Measurements from ENCODE around the gene ACADVL.

The ACADVL gene

DNA sequence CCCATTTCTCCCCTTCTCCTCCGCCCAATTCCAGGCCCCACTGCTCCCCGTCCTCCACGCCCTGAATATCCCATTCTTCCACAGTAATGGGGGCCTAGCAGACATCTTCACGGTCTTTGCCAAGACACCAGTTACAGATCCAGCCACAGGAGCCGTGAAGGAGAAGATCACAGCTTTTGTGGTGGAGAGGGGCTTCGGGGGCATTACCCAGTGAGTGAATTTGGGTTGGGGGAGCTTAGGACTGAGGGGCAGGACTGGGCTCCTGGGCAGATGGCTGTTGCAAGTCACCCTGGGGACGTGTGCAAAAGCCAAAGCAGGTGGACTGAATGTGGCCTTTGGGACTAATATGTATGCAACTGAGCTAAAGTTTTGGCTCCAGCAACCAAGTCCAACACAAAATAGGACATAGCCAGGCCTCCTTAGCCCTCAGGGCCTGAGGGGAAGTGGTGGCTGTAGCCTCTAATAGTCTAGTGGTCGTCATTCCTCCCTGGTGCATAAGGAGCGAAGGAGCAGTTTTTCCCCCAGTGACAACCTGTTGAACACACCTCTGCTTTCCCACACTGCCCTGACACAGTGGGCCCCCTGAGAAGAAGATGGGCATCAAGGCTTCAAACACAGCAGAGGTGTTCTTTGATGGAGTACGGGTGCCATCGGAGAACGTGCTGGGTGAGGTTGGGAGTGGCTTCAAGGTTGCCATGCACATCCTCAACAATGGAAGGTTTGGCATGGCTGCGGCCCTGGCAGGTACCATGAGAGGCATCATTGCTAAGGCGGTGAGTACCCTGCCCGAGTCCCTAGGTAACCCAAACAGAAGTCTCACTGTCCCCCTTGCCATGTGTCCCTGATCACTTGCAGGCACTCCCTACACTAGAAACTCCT is 2.6 kb downstream of the ACADVL start:
- TF ChIP-seq, protein P1, sequence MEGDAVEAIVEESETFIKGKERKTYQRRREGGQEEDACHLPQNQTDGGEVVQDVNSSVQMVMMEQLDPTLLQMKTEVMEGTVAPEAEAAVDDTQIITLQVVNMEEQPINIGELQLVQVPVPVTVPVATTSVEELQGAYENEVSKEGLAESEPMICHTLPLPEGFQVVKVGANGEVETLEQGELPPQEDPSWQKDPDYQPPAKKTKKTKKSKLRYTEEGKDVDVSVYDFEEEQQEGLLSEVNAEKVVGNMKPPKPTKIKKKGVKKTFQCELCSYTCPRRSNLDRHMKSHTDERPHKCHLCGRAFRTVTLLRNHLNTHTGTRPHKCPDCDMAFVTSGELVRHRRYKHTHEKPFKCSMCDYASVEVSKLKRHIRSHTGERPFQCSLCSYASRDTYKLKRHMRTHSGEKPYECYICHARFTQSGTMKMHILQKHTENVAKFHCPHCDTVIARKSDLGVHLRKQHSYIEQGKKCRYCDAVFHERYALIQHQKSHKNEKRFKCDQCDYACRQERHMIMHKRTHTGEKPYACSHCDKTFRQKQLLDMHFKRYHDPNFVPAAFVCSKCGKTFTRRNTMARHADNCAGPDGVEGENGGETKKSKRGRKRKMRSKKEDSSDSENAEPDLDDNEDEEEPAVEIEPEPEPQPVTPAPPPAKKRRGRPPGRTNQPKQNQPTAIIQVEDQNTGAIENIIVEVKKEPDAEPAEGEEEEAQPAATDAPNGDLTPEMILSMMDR (IDR thresholded peaks at IDR 0.05) = no peak
- Histone ChIP-seq H3K27ac (peak overlapping the region; percentile 46), H3K36me3 (ENCODE audit: control insufficient read depth, insufficient read depth, low read length) (no peaks in the 10 kb centered on the region), H3K27me3 (ENCODE audit: control insufficient read depth, insufficient read depth, low read length) (no peaks in the 10 kb centered on the region), H3K9me3 (ENCODE audit: control insufficient read depth, low read length) (no peaks in the 10 kb centered on the region), H3K4me2 (ENCODE audit: low read length) (peak overlapping the region; percentile 27), H2AFZ (no peak overlapping the region), H3K79me2 (peaks cover 7% of the 10 kb centered on the region), H3K4me1 (peaks cover 45% of the 10 kb centered on the region), H3K4me3 (ENCODE audit: low read depth, low read length) (no peak overlapping the region), H3K9ac (no peak overlapping the region)

DNA sequence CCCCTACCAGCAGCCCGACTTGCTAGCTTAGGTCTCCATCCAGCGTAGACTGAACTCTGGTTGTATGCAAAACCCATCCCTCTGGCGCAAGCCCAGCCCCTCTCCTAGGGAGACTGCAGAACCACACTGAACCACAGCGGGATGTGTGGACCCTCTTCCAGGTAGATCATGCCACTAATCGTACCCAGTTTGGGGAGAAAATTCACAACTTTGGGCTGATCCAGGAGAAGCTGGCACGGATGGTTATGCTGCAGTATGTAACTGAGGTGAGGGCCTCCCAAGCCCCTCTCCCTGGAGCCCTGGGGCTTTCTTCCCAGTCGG is 3.2 kb downstream of the ACADVL start:
- Histone ChIP-seq H3K9ac (no peak overlapping the region), H3K4me1 (peaks cover 42% of the 10 kb centered on the region), H3K27ac (peak overlapping the region; percentile 46), H3K4me2 (ENCODE audit: low read length) (peak overlapping the region; percentile 27), H3K36me3 (ENCODE audit: control insufficient read depth, insufficient read depth, low read length) (no peaks in the 10 kb centered on the region), H3K27me3 (ENCODE audit: control insufficient read depth, insufficient read depth, low read length) (no peaks in the 10 kb centered on the region), H3K4me3 (ENCODE audit: low read depth, low read length) (no peak overlapping the region), H3K79me2 (peaks cover 9% of the 10 kb centered on the region), H2AFZ (no peak overlapping the region), H3K9me3 (ENCODE audit: control insufficient read depth, low read length) (no peaks in the 10 kb centered on the region)
- TF ChIP-seq, protein P1 (IDR thresholded peaks at IDR 0.05) = no peak

DNA sequence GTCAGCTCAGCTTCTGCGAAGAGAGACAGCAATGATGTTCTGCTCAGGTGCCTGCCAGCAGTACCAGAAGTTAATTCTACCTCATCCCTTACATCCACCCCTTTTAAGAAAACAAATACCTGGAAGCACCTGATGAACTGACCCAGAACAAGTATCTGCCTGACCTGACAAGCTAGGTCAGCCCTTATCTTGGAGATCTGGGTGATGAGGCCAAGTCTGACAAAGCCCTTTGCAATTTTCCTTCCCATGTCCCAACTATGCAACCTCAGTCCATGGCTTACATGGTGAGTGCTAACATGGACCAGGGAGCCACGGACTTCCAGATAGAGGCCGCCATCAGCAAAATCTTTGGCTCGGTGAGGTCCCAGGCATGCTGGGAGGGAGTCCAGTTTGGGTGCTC is 3.6 kb downstream of the ACADVL start:
- H3K79me2 ChIP-seq = peaks cover 9% of the 10 kb centered on the region
- H2AFZ ChIP-seq = no peak overlapping the region
- H3K9me3 ChIP-seq (ENCODE audit: control insufficient read depth, low read length) = no peaks in the 10 kb centered on the region
- TF ChIP-seq, protein P1 (IDR thresholded peaks at IDR 0.05) = no peak
- H3K27me3 ChIP-seq (ENCODE audit: control insufficient read depth, insufficient read depth, low read length) = no peaks in the 10 kb centered on the region
- H3K36me3 ChIP-seq (ENCODE audit: control insufficient read depth, insufficient read depth, low read length) = no peaks in the 10 kb centered on the region
- H3K9ac ChIP-seq = no peak overlapping the region
- H3K27ac ChIP-seq = peak overlapping the region; percentile 46
- H3K4me3 ChIP-seq (ENCODE audit: low read depth, low read length) = no peak overlapping the region
- H3K4me1 ChIP-seq = peaks cover 38% of the 10 kb centered on the region
- H3K4me2 ChIP-seq (ENCODE audit: low read length) = peak overlapping the region; percentile 30

DNA sequence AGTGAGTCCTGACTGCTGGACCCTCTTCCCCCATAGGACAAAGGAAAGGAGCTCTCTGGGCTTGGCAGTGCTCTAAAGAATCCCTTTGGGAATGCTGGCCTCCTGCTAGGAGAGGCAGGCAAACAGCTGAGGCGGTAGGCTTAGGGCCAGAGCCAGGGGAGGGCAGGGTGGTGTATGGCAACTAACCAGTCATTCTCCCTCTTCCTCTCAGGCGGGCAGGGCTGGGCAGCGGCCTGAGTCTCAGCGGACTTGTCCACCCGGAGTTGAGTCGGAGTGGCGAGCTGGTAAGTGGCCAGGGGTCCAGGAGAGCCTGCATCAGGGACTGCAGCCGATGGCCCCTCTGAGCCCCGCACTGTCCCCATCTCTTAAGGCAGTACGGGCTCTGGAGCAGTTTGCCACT is 4.4 kb downstream of the ACADVL start:
- Histone ChIP-seq H3K4me2 (ENCODE audit: low read length) (no peak overlapping the region), H3K27ac (peak overlapping the region; percentile 46)

More for the DNA sequence above, 4.4 kb downstream of the ACADVL start:
- H3K27me3 ChIP-seq (ENCODE audit: control insufficient read depth, insufficient read depth, low read length) = no peaks in the 10 kb centered on the region
- no peak overlapping the region for H3K9ac ChIP-seq
- H3K79me2 ChIP-seq = peaks cover 12% of the 10 kb centered on the region
- peaks cover 30% of the 10 kb centered on the region for H3K4me1 ChIP-seq
- H3K4me3 ChIP-seq (ENCODE audit: low read depth, low read length) = no peak overlapping the region
- no peaks in the 10 kb centered on the region for H3K9me3 ChIP-seq (ENCODE audit: control insufficient read depth, low read length)
- TF ChIP-seq, protein P1 (IDR thresholded peaks at IDR 0.05) = no peak
- no peaks in the 10 kb centered on the region for H3K36me3 ChIP-seq (ENCODE audit: control insufficient read depth, insufficient read depth, low read length)
- no peak overlapping the region for H2AFZ ChIP-seq

Measured in parathyroid adenoma (tissue), 2 donors.